ENCODE results near the gene RAI1. TPM values are rescaled to one million over a fixed set of nuclear protein-coding genes. Genes with fewer than 3 reads are reported as not detected.

Gene RAI1
- total RNA-seq, 4 donors from 2014 or later: 20.3 to 46.1 (median 30.4) TPM

- no peaks in the 10 kb centered on the region for H3K27me3 ChIP-seq
- DNase-seq (ENCODE audit: low spot score in 2 of 2): no peak
- no peak overlapping the region for H3K27ac ChIP-seq
- H3K9me3 ChIP-seq: no peaks in the 10 kb centered on the region
- H3K4me1 ChIP-seq: peaks cover 31% of the 10 kb centered on the region
- no peak for TF ChIP-seq POLR2AphosphoS5 (IDR thresholded peaks at IDR 0.05)
- TF ChIP-seq POLR2A (IDR thresholded peaks at IDR 0.05): no peak
- TF ChIP-seq EP300 (IDR thresholded peaks at IDR 0.05): no peak
- no peak for TF ChIP-seq CTCF (IDR thresholded peaks at IDR 0.05)
- WGBS: 88% methylated on average over 9 of the region's 9 CpGs
- H3K4me3 ChIP-seq: no peak overlapping the region
- H3K36me3 ChIP-seq: no peaks in the 10 kb centered on the region
Observed at GRCh38 chr17:17763136-17763535, 81.9 kb downstream of the RAI1 start.

GRCh38 chr17:17763734-17764133, 82.5 kb downstream of the RAI1 start:
- Histone ChIP-seq H3K4me1 (peaks cover 35% of the 10 kb centered on the region), H3K36me3 (no peaks in the 10 kb centered on the region), H3K4me3 (no peak overlapping the region), H3K27me3 (no peaks in the 10 kb centered on the region), H3K27ac (no peak overlapping the region), H3K9me3 (no peaks in the 10 kb centered on the region)
- WGBS: 88% methylated on average over 4 of the region's 5 CpGs
- no peak for DNase-seq (ENCODE audit: low spot score in 2 of 2)
- TF ChIP-seq CTCF (IDR thresholded peaks at IDR 0.05): no peak

GRCh38 chr17:17765359-17766076, 84.3 kb downstream of the RAI1 start:
- Histone ChIP-seq H3K4me1 (peaks cover 38% of the 10 kb centered on the region), H3K36me3 (no peaks in the 10 kb centered on the region), H3K9me3 (no peaks in the 10 kb centered on the region), H3K27ac (peak overlapping the region; percentile 34), H3K27me3 (no peaks in the 10 kb centered on the region), H3K4me3 (no peak overlapping the region)
- TF ChIP-seq POLR2AphosphoS5 (IDR thresholded peaks at IDR 0.05): no peak
- no peak for TF ChIP-seq EP300 (IDR thresholded peaks at IDR 0.05)
- no peak for TF ChIP-seq CTCF (IDR thresholded peaks at IDR 0.05)
- TF ChIP-seq POLR2A (IDR thresholded peaks at IDR 0.05): no peak
- no peak for DNase-seq (ENCODE audit: low spot score in 2 of 2)
- WGBS: 72% methylated on average over 5 of the region's 14 CpGs

- 41% methylated on average over 14 of the region's 20 CpGs for WGBS
- Histone ChIP-seq H3K36me3 (no peaks in the 10 kb centered on the region), H3K4me1 (peaks cover 38% of the 10 kb centered on the region), H3K27me3 (no peaks in the 10 kb centered on the region), H3K27ac (peak overlapping the region; percentile 32), H3K4me3 (no peak overlapping the region), H3K9me3 (no peaks in the 10 kb centered on the region)
- no peak for DNase-seq (ENCODE audit: low spot score in 2 of 2)
- TF ChIP-seq EP300 (IDR thresholded peaks at IDR 0.05) (no peak), CTCF (IDR thresholded peaks at IDR 0.05) (no peak), POLR2A (IDR thresholded peaks at IDR 0.05) (no peak), POLR2AphosphoS5 (IDR thresholded peaks at IDR 0.05) (no peak)
Observed at GRCh38 chr17:17766077-17766743, 85.0 kb downstream of the RAI1 start.

- Histone ChIP-seq H3K4me1 (peaks cover 38% of the 10 kb centered on the region), H3K9me3 (no peaks in the 10 kb centered on the region)
Observed at GRCh38 chr17:17766744-17767120, 85.5 kb downstream of the RAI1 start.

More at GRCh38 chr17:17766744-17767120, 85.5 kb downstream of the RAI1 start:
- Histone ChIP-seq H3K36me3 (no peaks in the 10 kb centered on the region), H3K27me3 (no peaks in the 10 kb centered on the region), H3K27ac (peak overlapping the region; percentile 32), H3K4me3 (no peak overlapping the region)
- DNase-seq (ENCODE audit: low spot score in 2 of 2): no peak
- TF ChIP-seq CTCF (IDR thresholded peaks at IDR 0.05): no peak
- no peak for TF ChIP-seq POLR2A (IDR thresholded peaks at IDR 0.05)
- no peak for TF ChIP-seq POLR2AphosphoS5 (IDR thresholded peaks at IDR 0.05)
- TF ChIP-seq EP300 (IDR thresholded peaks at IDR 0.05): no peak
- WGBS: 64% methylated on average over 4 of the region's 4 CpGs

Measured in suprapubic skin (tissue), 4 donors.